GM21723 (cell line): ENCODE measurements around the gene DLX3.
A peak's percentile ranks its signal among the peaks of the same experiment; 100 is the strongest.

Source experiments
- ATAC-seq: cut with Tn5 transposase; IDR thresholded peaks from one replicate; pipeline ENCODE4 v1.9.1; 2021; ENCODE audit warnings: mild to moderate bottlenecking, moderate library complexity; ENCODE audit not compliant: unreplicated experiment

DLX3 gene

DNA sequence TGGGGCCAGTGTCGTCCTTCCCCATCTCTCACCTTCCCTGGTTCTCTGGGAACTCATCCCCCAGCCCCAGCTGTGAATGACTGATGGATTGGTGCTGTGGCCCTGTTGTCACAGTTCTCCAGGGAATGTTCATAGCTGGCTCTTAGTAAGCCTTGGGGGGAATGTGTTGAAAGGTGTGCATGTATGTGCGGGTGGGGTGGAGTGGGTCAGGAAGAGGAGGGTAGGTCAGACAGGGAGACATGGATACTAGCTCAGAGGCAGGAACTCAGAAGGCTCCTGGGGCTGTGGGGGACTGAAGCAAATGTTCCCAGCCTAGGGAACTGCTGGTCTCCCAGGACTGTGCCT is 21.8 kb downstream of the DLX3 start:
- ATAC-seq = no peak

DNA sequence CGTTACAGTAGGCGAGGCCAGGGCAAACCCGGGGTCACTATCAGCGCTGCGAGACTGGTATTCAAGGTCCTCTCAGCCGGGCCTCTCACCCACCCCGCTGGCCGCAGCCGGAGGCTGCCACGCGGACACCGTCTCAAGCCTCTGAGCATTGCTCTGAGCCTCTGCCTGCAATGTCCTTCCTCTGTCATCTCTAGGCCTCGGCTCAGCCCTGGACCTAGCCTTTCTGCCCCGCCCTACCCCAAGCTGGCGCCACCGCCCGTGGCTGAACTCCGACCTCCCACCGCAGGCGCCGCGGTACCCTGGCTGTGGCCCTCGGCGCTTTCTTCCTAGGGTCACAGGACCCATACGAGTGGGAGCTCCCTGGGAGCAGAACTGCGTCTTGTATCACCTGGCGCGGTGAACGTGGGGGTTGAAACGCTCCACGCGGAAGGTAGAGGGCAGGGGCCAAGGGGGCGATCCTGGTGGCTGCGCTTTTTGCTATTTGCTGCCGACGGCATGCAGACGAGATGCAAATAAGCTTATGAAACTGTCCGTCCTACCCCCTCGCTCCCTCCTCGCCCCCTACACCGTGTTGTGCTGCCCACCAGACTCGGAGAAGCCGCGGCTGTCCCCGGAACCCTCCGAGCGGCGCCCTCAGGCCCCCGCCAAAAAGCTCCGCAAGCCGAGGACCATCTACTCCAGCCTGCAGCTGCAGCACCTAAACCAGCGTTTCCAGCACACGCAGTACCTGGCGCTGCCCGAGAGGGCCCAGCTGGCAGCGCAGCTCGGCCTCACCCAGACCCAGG is 22.3 kb downstream of the DLX3 start:
- no peak for ATAC-seq

DNA sequence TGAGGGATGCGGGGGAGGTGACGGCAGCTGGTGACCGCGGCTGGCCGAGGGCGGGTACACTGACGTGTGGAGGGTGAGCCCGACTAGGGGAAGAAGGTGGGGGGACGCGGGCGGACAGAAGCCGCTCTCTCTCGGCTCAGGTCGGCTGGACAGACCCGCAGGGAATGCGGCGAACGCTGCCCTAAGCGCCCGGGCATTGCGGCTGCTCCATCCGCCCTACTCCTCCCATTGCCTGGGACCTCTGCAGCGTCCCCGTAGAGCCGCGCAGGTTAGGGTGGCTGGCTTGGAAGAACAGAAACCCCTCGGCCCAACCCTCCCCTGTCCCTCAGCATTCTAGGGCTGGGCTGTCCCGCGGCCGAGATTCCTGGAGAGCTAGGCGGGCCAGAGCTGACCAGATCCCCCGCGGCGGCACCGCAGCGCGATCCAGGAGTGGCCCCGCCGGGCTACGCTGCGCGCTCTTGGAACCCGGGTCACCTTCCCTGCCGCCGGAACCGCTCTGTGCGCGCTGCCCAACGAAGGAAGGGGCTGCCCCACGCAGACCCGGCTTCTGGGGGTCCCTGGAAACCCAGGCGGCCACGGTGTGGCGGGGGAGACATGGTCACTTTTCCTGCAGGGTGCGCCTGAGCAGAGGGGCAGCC is 23.1 kb downstream of the DLX3 start:
- no peak for ATAC-seq

DNA sequence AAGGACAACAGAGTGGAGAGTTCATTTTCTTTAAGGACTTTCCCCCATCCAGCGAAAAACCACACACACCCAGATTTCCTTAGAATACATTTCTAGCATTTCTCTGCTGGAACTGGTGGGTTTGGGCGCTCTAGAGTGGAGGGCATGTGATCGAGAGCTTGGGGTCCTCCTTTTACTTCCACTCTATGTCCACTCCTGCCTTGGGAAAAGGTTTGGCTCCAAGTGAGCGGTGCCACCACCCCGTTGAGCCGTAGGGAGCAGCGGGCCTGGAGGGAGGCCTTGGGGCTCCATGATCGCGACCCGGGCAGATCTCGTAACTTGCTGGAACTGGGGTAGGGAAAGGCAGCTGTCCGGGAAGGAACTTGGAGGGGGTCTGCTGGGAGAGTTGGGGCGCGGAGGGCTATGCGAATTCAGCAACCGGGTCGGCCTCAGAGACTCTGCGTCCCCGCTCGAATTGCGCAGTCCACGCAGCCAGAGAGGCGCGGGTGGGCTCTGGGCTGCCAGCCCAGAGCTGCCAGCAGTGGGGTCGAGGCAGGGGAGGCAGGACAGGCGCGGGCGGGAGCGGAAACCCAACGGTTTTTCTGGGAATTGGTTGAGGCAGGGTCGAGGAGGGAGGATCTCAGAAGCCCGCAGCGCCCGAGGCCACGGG is 23.7 kb downstream of the DLX3 start:
- ATAC-seq = no peak

DNA sequence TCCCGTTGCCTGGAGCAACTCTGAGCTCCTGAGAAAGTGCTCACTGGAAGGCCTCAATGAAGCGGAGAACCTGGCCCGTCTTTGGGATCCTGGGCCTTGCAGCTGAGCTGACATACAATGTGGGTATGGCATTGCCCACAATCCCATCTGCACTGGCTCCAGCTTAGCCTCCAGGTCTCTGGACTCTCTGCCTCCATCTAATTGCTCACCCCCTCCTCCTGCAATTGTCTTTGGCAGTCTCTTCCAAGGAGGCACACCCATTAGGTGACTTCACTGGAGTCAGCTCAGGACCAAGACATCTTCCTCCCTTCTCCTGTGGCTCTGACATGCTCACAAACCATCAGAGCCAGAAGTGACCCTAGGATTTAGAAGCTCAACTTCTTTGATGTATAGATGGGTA is 24.5 kb downstream of the DLX3 start:
- no peak for ATAC-seq

DNA sequence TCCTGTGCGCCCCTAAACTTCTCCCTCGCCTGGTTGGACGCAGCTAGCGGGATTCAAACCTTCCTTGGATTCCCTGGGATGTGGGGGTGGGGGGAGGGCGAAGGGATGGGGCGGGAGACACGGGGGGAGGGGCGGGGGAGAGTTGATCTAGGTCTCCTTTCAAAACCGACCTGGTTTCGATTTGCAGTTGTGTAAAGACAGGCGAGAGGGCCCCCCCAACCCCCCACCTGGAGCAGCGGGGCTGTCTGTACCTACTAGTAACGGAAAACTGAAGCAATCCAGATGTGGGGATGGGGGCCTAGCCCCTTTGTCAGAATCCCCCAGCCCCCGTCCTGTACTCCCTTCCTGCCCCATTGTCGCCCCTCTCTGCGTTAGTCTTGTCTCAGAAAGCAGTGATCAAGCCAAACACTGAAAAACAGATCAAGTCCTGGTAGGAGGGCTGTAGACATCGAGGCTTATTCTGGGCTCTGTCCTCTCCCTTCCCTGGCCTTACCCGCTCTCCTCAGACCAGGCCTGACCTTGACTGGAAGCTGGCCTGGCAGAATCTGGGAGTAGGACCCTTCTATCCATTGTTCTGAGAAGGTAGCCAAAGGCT is 25.1 kb downstream of the DLX3 start:
- no peak for ATAC-seq

DNA sequence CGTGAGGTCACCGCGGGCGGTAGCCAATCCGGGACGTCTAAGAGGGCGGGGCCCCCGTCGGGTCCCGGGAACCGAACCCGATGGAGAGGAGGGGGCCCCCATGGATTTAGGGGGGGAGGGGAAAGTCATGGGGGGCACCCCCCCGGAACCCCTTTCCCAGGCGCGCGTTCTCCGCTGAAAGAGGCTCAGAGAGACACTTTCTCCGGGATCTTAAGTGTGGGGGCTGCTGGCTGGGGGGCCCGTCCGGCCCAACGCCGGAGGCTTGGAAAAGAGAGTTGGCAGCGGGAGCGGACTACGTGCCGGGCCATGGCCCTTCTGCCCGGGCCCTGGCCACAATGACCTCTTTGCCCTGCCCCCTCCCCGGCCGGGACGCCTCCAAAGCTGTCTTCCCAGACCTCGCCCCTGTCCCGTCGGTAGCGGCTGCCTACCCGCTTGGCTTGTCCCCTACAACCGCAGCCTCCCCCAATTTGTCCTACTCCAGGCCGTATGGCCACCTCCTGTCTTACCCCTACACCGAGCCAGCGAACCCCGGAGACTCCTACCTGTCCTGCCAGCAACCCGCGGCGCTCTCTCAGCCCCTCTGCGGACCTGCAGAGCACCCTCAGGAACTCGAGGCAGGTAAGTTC is 25.8 kb downstream of the DLX3 start, which contains the start of gene DLX4:
TSS of gene DLX4 (plus strand) at position 57 of the 626 bp plus-strand sequence. CDS start at position 336, 279 bp downstream.
- no peak for ATAC-seq

DNA sequence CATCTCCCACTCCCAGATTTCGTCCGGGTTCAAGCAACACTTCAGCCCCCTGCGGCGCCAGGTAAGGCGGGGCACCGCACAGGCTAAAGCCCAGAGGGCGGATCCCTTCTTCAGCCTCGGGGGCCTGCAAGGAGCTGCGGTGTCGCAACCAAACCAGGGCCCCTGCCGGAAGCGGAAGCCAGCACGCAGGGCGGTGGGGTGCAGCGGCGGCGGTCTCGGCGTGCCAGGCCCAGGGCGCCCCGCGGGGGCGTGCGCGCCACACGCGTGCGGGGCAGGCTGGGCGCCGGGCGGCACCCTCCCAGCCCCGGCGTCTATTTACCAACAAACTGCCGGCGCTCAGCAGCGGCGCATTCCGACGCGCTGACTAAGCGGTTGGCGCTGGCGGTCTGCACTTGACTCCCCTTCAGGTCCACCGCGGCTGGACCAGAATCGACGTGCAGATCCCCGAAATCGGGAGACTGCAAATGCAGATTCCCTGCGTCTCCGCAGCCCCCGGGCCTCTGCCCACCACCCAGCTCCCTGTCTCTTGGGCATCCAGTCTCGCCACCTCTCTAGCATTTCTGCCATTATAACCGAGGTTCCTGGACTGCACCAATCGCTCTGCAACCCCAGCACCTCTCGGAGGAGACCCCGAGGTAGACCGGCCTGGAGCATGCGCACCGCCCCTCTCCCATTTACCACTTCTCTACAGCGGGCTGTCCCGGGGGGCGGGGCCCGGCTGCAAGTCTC is 26.5 kb downstream of the DLX3 start:
- ATAC-seq = peak; percentile 73

DNA sequence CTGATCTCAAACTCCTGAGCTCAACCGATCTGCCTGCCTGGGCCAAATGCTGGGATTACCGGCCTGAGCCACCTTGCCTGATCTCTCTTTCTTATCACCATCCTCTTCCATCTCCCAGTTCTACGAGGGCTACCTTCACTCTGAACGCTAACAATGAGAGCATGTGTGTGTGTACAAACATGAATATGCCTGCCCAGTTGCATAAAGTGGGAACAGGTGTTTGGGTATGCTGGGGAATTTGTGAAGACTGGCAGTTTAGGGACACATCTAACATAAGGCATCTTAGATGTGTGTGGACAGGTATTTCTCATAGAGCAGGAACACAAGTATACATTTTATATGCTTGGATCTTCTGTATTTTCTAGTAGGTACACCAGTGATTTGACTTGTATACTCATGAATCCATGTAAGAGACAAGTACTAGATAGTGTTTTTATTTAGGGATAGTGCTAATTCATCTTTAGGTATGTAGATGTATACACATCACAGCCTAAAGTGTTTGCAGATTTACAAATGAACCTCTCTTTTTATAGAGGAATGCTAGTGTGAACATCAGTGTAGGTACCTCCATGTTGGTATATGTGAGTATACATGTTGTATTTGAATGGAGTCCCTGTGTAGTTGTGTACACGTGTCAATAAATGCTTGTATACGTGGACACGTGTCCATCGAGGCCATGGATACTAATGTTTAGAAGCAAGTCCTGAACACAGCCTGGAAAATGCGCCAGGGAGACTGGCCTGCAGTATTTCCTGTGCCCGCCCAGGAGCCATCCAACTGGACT is 27.2 kb downstream of the DLX3 start:
- no peak for ATAC-seq

DNA sequence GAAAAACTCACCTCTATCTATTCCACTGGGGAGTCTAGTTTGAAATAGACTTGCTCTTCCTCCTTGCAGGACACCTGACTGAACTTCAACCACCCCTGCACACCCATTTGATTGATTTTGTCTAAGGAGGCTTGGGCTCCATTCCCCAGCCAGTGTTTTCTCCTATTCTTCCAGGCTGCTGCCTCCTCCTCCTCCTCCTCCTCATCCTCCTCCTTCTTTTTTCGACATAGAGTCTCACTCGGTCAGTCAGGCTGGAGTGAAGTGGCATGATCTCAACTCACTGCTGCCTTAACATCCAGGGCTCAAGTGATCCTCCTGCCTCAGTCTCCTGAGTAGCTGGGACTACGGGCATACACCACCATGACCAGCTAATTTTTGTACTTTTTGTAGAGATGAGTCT is 27.8 kb downstream of the DLX3 start:
- no peak for ATAC-seq

DNA sequence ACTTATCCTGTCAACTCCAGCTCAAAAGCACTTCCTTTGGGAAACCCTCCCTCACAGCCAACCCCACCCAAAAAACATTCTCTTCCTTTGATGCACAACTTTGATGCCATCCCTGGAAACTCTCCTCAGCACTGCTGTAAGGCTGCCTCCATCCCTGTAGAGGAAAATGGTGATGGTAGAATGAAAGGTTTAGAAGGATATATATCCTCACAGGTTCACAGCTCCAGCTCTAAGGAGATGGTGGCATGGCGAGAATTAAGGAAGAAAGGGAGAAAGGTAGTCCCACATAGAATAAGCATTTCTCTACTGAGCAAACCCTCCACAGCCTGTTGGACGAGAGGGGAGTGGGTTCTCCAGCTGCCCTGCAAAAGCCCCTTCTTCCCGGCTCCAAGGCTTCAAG is 28.3 kb downstream of the DLX3 start:
- no peak for ATAC-seq

DNA sequence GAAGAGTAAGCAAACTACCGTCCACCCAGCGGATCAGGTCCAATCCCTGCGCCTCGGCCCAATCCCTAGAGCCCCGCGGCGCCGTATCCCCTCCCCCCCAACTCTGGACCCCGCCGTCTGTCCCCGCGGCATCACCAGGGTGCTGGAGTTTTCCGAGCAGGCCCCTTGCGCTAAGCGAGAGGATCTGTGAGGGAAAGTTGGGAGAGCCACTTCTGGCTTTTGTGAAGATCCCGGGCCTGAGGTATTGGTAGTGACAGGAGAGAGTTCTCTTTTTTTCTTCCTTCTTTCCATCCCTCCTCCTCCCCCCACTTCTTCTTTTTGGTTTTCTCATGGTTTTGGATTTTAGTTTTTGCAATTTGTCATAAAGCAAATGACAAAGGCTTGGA is 29.5 kb downstream of the DLX3 start:
- ATAC-seq = no peak

DNA sequence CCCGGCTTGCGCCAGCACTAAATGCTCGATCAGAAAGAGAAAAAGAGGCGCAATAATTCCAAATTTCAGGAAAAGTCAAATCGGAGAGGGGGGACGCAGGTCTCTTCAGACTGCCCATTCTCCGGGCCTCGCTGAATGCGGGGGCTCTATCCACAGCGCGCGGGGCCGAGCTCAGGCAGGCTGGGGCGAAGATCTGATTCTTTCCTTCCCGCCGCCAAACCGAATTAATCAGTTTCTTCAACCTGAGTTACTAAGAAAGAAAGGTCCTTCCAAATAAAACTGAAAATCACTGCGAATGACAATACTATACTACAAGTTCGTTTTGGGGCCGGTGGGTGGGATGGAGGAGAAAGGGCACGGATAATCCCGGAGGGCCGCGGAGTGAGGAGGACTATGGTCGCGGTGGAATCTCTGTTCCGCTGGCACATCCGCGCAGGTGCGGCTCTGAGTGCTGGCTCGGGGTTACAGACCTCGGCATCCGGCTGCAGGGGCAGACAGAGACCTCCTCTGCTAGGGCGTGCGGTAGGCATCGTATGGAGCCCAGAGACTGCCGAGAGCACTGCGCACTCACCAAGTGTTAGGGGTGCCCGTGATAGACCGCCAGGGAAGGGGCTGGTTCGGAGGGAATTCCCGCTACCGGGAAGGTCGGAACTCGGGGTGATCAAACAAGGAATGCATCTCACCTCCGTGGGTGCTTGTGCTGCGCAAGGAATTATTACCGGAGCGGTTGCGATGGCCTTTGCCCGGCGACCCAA is 30.1 kb downstream of the DLX3 start:
- ATAC-seq = no peak

DNA sequence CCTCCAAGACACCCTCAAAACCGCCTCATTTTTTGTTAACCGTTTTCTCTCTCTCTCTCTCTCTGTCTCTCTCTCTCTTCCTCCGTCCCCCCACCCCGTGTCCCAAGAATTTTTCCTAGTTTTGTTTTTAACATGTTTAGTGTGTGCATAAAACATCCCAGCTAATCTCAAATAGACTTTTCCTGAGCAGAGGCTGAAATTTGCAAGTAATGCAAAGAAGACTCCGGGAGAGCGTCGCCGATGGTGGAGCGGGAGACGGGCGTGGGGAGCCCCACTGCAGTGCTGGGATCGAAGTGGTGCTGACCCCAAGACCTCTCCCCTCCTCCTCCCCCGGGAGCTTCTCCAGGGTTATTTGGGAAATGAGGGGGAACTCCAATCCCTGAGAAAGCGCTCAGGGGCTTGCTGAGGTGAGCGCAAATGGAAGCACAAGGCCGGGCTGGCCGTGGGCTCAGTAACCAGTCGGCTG is 30.7 kb downstream of the DLX3 start:
- ATAC-seq = no peak

DNA sequence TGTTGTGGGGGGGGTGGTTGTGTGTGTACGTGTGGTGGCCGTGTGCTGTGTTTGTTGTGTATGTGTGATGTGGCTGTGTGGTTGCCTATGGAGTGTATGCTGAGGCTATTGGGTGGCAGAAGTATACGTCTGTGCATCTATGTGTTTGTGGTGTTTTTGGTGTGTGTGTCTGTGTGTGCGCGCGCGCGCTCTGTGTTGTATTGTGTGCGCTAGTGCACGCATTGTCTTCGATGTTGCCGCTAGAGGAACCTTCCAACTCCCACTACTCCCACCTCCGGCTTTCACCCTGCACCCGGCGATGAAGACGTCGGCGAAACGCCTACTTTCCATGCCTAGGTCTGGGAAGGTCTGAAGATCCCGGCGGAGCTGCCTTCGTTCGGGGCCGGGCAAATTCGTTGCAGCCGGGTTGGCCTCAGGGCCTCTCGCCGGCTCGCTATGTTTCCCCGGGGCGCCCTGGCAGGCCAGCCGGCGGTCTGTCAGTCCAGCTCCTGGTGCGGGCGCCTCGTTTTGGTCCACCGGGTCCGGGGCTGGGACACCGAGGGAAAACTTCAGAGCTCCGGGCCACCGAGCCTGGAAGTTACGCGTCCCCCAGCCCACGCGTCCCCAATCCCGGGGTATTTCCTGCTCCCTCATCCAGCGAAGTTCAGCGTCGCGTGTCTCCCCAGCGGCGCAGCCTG is 31.3 kb downstream of the DLX3 start:
- no peak for ATAC-seq

DNA sequence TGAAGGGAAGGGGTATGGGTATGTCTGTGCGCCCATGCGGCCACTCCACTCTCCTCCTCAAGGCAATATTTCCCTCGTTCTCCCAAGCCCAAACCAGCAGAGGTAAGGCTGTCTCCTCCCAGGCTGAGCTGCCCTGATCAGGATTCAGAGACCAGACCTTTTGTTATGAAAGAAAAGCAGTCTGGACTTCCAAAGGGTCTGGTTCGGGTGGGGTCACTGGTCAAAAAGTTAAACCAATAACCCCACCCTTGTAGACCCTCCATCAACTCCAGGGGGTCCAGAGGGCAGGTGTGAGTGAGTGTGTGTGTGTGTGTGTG is 31.8 kb downstream of the DLX3 start:
- no peak for ATAC-seq

DNA sequence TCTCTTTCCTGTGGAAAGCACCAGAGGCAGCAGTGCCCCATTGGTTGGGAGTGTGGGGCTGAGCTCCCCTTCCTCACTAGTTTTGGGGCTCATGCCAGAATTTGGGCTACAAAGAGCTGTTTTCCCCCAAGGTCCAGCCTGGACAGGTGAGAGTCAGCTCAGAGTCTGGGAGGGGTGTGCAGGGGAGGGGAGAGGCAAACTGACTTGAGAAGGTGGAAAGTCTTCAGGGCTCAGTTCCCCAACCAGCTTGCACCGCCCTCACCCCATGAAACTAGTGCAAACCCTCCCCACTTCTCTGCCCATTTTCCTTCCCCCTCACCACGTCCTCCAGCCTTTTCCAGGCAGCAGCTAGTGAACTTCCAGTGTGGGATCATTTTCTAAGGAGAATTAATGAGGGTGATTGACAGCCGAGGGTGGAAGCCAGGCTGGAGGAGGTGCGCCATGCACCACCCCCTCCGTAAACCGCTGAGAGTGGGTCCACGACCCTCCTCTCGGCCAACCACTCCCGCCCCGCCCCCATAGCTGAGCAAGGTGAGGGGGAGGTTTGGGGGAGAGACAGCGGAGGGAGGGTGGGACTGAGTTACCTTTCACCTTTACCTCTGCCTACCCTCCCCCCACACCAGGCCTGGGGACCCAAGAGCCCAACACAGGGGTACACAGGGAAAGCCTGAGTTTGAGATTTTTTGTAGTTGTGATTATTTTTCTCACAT is 32.3 kb downstream of the DLX3 start:
- no peak for ATAC-seq
